Measurements from ENCODE around the gene GPATCH4. TPM values are rescaled to one million over a fixed set of nuclear protein-coding genes. Genes with fewer than 3 reads are reported as not detected.

The GPATCH4 gene
- 100 to 1,000 TPM in 1 of 4 donors, 10 to 100 TPM in 3; 35.6 to 103 (median 47.6) TPM for total RNA-seq

- Histone ChIP-seq H3K4me3 (peak within 1 kb of the TSS; percentile 63 to 88 (median 82)), H3K27ac (peak within 1 kb of the TSS; percentile 77 to 87 (median 82)), H3K36me3 (peaks cover 0 to 26% of the 10 kb centered on the region in 2 donors), H3K9me3 (no peaks in the 10 kb centered on the region), H3K4me1 (peaks cover 15 to 16% of the 10 kb centered on the region in 2 donors), H3K27me3 (no peaks in the 10 kb centered on the region)
- ATAC-seq (peak; percentile 88 to 90), DNase-seq (peak; percentile 61 to 66)
- intact Hi-C loops (cut with DNase I; ENCODE audit: low total_unique reads), result loop anchor here (1.0 to 5.0 kb wide), 3 partner anchors 10 to 145 kb away; partner anchors contain the start of gene NAXE
- in situ Hi-C loops (cut with MboI; ENCODE audit: low sequenced_read_pairs in 4 of 4), result loop anchor here (5.0 to 10.0 kb wide), 2 partner anchors 149 to 216 kb away; no protein-coding TSS in a partner anchor
- TF ChIP-seq CTCF (IDR thresholded peaks at IDR 0.05 in 4 of 5, conservative IDR thresholded peaks at IDR 0.05 in 1 of 5) (no peak), POLR2A (IDR thresholded peaks at IDR 0.05) (peak in 1 of 2 donors; percentile 30)
Observed at GRCh38 chr1:156601122-156601830, at the start of gene GPATCH4. Gene GPATCH4, minus strand, starts transcription at chr1:156601479.

- H3K27ac ChIP-seq, result no peak overlapping the region
- intact Hi-C loops (cut with DNase I; ENCODE audit: low total_unique reads), result no loop called here
- no peaks in the 10 kb centered on the region for H3K4me1 ChIP-seq
- ATAC-seq, result no peak
- in situ Hi-C loops (cut with MboI; ENCODE audit: low sequenced_read_pairs in 4 of 4), result no loop called here
- DNase-seq, result no peak
- H3K36me3 ChIP-seq, result no peaks in the 10 kb centered on the region
- H3K9me3 ChIP-seq, result no peaks in the 10 kb centered on the region
- TF ChIP-seq CTCF (IDR thresholded peaks at IDR 0.05 in 4 of 5, conservative IDR thresholded peaks at IDR 0.05 in 1 of 5) (no peak), POLR2A (IDR thresholded peaks at IDR 0.05) (no peak)
- no peak overlapping the region for H3K4me3 ChIP-seq
- peaks cover 23 to 31% (median 26%) of the 10 kb centered on the region in 3 donors for H3K27me3 ChIP-seq
Observed at GRCh38 chr1:156648951-156649350, 47.7 kb upstream of the GPATCH4 start.

GRCh38 chr1:156648496-156648895 is 47.2 kb upstream of the GPATCH4 start:
- TF ChIP-seq CTCF (IDR thresholded peaks at IDR 0.05 in 4 of 5, conservative IDR thresholded peaks at IDR 0.05 in 1 of 5) (no peak), POLR2A (IDR thresholded peaks at IDR 0.05) (no peak)
- intact Hi-C loops (cut with DNase I; ENCODE audit: low total_unique reads), result no loop called here
- in situ Hi-C loops (cut with MboI; ENCODE audit: low sequenced_read_pairs in 4 of 4), result no loop called here
- DNase-seq, result no peak
- no peak overlapping the region for H3K4me3 ChIP-seq
- H3K27me3 ChIP-seq, result peaks cover 23 to 27% (median 26%) of the 10 kb centered on the region in 3 donors
- ATAC-seq, result no peak
- H3K9me3 ChIP-seq, result no peaks in the 10 kb centered on the region
- H3K4me1 ChIP-seq, result no peaks in the 10 kb centered on the region
- no peak overlapping the region for H3K27ac ChIP-seq
- H3K36me3 ChIP-seq, result no peaks in the 10 kb centered on the region

GRCh38 chr1:156647351-156647750 is 46.1 kb upstream of the GPATCH4 start:
- Histone ChIP-seq H3K4me3 (no peak overlapping the region), H3K27ac (no peak overlapping the region), H3K9me3 (no peaks in the 10 kb centered on the region), H3K4me1 (peaks cover 0 to under 1% of the 10 kb centered on the region in 2 donors), H3K36me3 (no peaks in the 10 kb centered on the region), H3K27me3 (peaks cover 26 to 34% (median 31%) of the 10 kb centered on the region in 3 donors)
- DNase-seq (no peak), ATAC-seq (no peak)
- intact Hi-C loops (cut with DNase I; ENCODE audit: low total_unique reads) (no loop called here), in situ Hi-C loops (cut with MboI; ENCODE audit: low sequenced_read_pairs in 4 of 4) (no loop called here)
- TF ChIP-seq CTCF (IDR thresholded peaks at IDR 0.05 in 4 of 5, conservative IDR thresholded peaks at IDR 0.05 in 1 of 5) (no peak), POLR2A (IDR thresholded peaks at IDR 0.05) (no peak)

Data from gastrocnemius medialis (tissue), 4 donors.